Trophoblast cell (in vitro differentiated cells and primary cell): Measurements from ENCODE around the gene CD180.

ENCODE experiments used
- DNase-seq, 2 donors: peaks; one replicate each; pipeline ENCODE4 v3.0.0-alpha.2; 2016
- H2AFZ ChIP-seq: 2 replicates; pipeline ENCODE4 v1.6.1; 2013; ENCODE audit warnings: low read length, moderate library complexity, mild to moderate bottlenecking; ENCODE audit not compliant: insufficient read depth, poor library complexity
- H2AK5ac ChIP-seq: 2 replicates; pipeline ENCODE4 v1.6.1; 2013; ENCODE audit warnings: mild to moderate bottlenecking, low read length
- H2BK120ac ChIP-seq: 2 replicates; pipeline ENCODE4 v1.6.1; 2013; ENCODE audit warnings: low read length, mild to moderate bottlenecking, moderate library complexity; ENCODE audit not compliant: insufficient read depth, poor library complexity
- H2BK12ac ChIP-seq: 2 replicates; pipeline ENCODE4 v1.6.1; 2013; ENCODE audit warnings: mild to moderate bottlenecking, low read length, moderate library complexity
- H2BK5ac ChIP-seq: 2 replicates; pipeline ENCODE4 v1.6.1; 2013; ENCODE audit warnings: low read length, low read depth, moderate library complexity, mild to moderate bottlenecking; ENCODE audit not compliant: poor library complexity
- H3K14ac ChIP-seq: 2 replicates; pipeline ENCODE4 v1.6.1; 2013; ENCODE audit warnings: mild to moderate bottlenecking, low read length
- H3K18ac ChIP-seq: 2 replicates; pipeline ENCODE4 v1.6.1; 2013; ENCODE audit warnings: mild to moderate bottlenecking, low read length
- H3K23ac ChIP-seq: 2 replicates; pipeline ENCODE4 v1.6.1; 2013; ENCODE audit warnings: low read length
- H3K27ac ChIP-seq: 2 replicates; pipeline ENCODE4 v1.5.1; 2013; ENCODE audit warnings: low read depth, mild to moderate bottlenecking, inconsistent platforms, low read length, moderate library complexity
- H3K27me3 ChIP-seq: 2 replicates; pipeline ENCODE4 v1.6.1; 2013; ENCODE audit warnings: inconsistent platforms, mild to moderate bottlenecking, low read length, moderate library complexity; ENCODE audit not compliant: insufficient read depth
- H3K36me3 ChIP-seq, 2 experiments: 1 replicate in 1 of 2; 2 replicates in 1 of 2; pipeline ENCODE4 v1.6.1; 2013; ENCODE audit warnings: low read length in 2 of 2, mild to moderate bottlenecking in 2 of 2, moderate library complexity in 1 of 2; ENCODE audit not compliant: insufficient read depth in 2 of 2, control insufficient read depth in 1 of 2
- H3K4ac ChIP-seq: 2 replicates; pipeline ENCODE4 v1.6.1; 2013; ENCODE audit warnings: low read depth, mild to moderate bottlenecking, low read length, moderate library complexity
- H3K4me1 ChIP-seq, 2 experiments: 1 replicate in 1 of 2; 2 replicates in 1 of 2; pipeline ENCODE4 v1.6.1; 2013; ENCODE audit warnings: low read length in 2 of 2, mild to moderate bottlenecking in 2 of 2, moderate library complexity in 1 of 2; ENCODE audit not compliant: insufficient read depth in 2 of 2, control insufficient read depth in 1 of 2
- H3K4me2 ChIP-seq: 2 replicates; pipeline ENCODE4 v1.6.1; 2013; ENCODE audit warnings: inconsistent platforms, mild to moderate bottlenecking, low read length, moderate library complexity
- H3K4me3 ChIP-seq: 2 replicates; pipeline ENCODE4 v1.5.1; 2013; ENCODE audit warnings: mild to moderate bottlenecking, low read depth, low read length, inconsistent platforms
- H3K79me1 ChIP-seq: one replicate; pipeline ENCODE4 v1.6.1; 2013; ENCODE audit warnings: low read length
- H3K79me2 ChIP-seq: 2 replicates; pipeline ENCODE4 v1.6.1; 2013; ENCODE audit warnings: low read length, mild to moderate bottlenecking; ENCODE audit not compliant: control insufficient read depth, insufficient read depth, poor library complexity
- H3K9ac ChIP-seq: 2 replicates; pipeline ENCODE4 v1.6.1; 2013; ENCODE audit warnings: mild to moderate bottlenecking, low read length
- H3K9me3 ChIP-seq: 2 replicates; pipeline ENCODE4 v1.6.1; 2013; ENCODE audit warnings: low read depth, mild to moderate bottlenecking, control low read depth, inconsistent platforms, low read length; ENCODE audit not compliant: insufficient read depth
- H4K12ac ChIP-seq: 2 replicates; pipeline ENCODE4 v1.6.1; 2013; ENCODE audit warnings: low read depth, mild to moderate bottlenecking, low read length, moderate library complexity
- H4K8ac ChIP-seq: 2 replicates; pipeline ENCODE4 v1.6.1; 2013; ENCODE audit warnings: low read depth, mild to moderate bottlenecking, low read length, moderate library complexity
- H4K91ac ChIP-seq: one replicate; pipeline ENCODE4 v1.6.1; 2013; ENCODE audit warnings: low read depth, mild to moderate bottlenecking, low read length, moderate library complexity
- WGBS: extraction: QIAGEN DNeasy Blood & Tissue Kit; methylation state at CpG from one replicate; pipeline ENCODE4 v1.1.7; 2013; ENCODE audit warnings: missing lambda C conversion rate; ENCODE audit not compliant: insufficient read length, insufficient coverage; ENCODE audit errors: extremely low coverage; 5-methylcytosine and 5-hydroxymethylcytosine counted together

CD180 gene

DNA sequence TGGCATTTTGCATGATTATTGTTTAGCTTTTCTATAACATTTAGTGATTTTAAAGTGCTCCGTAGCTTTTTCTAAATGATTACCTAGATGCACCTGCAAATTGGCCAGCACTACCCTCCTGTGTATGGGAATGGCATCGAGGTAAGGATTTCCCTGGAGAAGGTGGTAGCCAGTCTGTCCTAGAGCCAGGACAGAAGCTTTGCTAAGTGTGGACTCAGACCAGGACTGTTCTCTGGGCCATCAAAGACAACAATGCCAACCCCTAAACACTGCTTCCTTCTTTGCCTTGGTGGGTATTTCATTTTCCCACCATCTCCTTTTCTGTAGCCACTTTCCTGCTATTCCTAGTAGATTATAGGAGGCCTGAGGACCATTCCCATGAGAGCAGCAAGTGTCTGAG lies 53.0 kb downstream of the CD180 start:
- Histone ChIP-seq H3K9me3 (no peaks in the 10 kb centered on the region), H3K27me3 (no peaks in the 10 kb centered on the region), H3K79me2 (no peaks in the 10 kb centered on the region), H3K4me2 (no peak overlapping the region), H3K4me1 (no peaks in the 10 kb centered on the region), H2BK120ac (no peak overlapping the region), H3K79me1 (no peaks in the 10 kb centered on the region), H3K27ac (no peak overlapping the region), H2AK5ac (no peak overlapping the region), H3K18ac (no peak overlapping the region), H3K4me3 (no peak overlapping the region), H3K23ac (no peak overlapping the region), H3K4ac (no peak overlapping the region), H2BK5ac (no peak overlapping the region), H4K91ac (no peak overlapping the region), H3K14ac (no peak overlapping the region), H4K8ac (no peak overlapping the region), H3K9ac (no peak overlapping the region), H3K36me3 (peaks cover 5 to 15% of the 10 kb centered on the region in 2 experiments), H2BK12ac (no peak overlapping the region), H2AFZ (no peak overlapping the region), H4K12ac (no peak overlapping the region)
- WGBS: no CpG with 5 or more reads among the region's 2 CpGs
- no peak for DNase-seq

DNA sequence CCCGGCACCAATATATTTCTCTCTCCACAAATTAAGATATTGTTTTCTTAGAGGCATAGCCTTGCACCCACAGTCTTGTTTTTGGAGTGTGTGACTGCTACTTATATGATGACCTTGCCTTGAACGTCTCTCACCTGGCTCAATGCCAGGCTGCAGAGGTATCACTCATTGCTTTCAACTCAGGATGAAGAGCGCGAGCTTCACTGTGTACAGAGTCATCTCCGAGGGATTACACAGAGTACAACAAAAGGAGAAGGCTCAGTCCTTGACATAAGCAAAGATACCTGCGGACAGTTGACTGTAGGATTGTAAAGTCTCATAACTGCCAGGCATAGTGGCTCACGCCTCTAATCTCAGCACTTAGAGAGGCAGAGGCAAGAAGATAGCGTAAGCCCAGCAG lies 53.8 kb downstream of the CD180 start:
- no peak overlapping the region for H3K9ac ChIP-seq
- H3K27ac ChIP-seq: no peak overlapping the region
- no peak overlapping the region for H2BK120ac ChIP-seq
- no peak overlapping the region for H3K4me3 ChIP-seq
- no peak overlapping the region for H3K4ac ChIP-seq
- DNase-seq: no peak
- H3K18ac ChIP-seq: no peak overlapping the region
- H4K8ac ChIP-seq: no peak overlapping the region
- peaks cover 5 to 15% of the 10 kb centered on the region in 2 experiments for H3K36me3 ChIP-seq
- no peaks in the 10 kb centered on the region for H3K27me3 ChIP-seq
- H4K12ac ChIP-seq: no peak overlapping the region
- H2BK12ac ChIP-seq: no peak overlapping the region
- no peaks in the 10 kb centered on the region for H3K79me2 ChIP-seq
- H3K79me1 ChIP-seq: no peaks in the 10 kb centered on the region
- no peaks in the 10 kb centered on the region for H3K9me3 ChIP-seq
- no peak overlapping the region for H2AK5ac ChIP-seq
- no peak overlapping the region for H3K4me2 ChIP-seq
- no peak overlapping the region for H3K23ac ChIP-seq
- no peak overlapping the region for H2BK5ac ChIP-seq
- H3K14ac ChIP-seq: no peak overlapping the region
- no peak overlapping the region for H2AFZ ChIP-seq
- no peaks in the 10 kb centered on the region for H3K4me1 ChIP-seq
- H4K91ac ChIP-seq: no peak overlapping the region
- WGBS: no CpG with 5 or more reads among the region's 8 CpGs

DNA sequence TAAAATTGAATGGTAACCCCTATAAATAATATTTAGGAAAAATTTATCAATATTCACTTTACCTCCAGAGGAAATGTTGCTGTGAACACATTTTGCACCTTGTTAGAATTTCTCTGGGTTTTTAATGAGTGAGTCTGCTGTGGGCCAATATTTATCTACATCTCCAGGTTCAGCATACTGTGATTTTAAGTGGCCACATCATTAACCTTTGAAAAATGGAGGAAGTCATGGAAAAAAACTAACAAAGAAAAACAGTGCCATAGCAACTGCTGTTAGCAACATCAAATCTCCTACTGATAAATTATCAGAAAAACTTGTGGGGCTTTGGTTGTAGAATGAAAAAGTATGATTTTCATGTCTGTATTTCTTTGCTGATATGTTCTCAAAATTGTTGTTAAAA lies 55.0 kb downstream of the CD180 start:
- no peaks in the 10 kb centered on the region for H3K79me2 ChIP-seq
- no peak overlapping the region for H2AFZ ChIP-seq
- H3K27ac ChIP-seq: no peak overlapping the region
- no peak overlapping the region for H4K12ac ChIP-seq
- H3K27me3 ChIP-seq: no peaks in the 10 kb centered on the region
- no peak overlapping the region for H3K23ac ChIP-seq
- no peak overlapping the region for H2AK5ac ChIP-seq
- no peak overlapping the region for H3K4ac ChIP-seq
- DNase-seq: no peak
- no peaks in the 10 kb centered on the region for H3K4me1 ChIP-seq
- peaks cover 5 to 17% of the 10 kb centered on the region in 2 experiments for H3K36me3 ChIP-seq
- no peaks in the 10 kb centered on the region for H3K9me3 ChIP-seq
- H2BK5ac ChIP-seq: no peak overlapping the region
- no peaks in the 10 kb centered on the region for H3K79me1 ChIP-seq
- H2BK12ac ChIP-seq: no peak overlapping the region
- no peak overlapping the region for H3K4me3 ChIP-seq
- H3K4me2 ChIP-seq: no peak overlapping the region
- H3K14ac ChIP-seq: no peak overlapping the region
- no peak overlapping the region for H4K8ac ChIP-seq
- no peak overlapping the region for H2BK120ac ChIP-seq
- no peak overlapping the region for H4K91ac ChIP-seq
- H3K9ac ChIP-seq: no peak overlapping the region
- H3K18ac ChIP-seq: no peak overlapping the region

DNA sequence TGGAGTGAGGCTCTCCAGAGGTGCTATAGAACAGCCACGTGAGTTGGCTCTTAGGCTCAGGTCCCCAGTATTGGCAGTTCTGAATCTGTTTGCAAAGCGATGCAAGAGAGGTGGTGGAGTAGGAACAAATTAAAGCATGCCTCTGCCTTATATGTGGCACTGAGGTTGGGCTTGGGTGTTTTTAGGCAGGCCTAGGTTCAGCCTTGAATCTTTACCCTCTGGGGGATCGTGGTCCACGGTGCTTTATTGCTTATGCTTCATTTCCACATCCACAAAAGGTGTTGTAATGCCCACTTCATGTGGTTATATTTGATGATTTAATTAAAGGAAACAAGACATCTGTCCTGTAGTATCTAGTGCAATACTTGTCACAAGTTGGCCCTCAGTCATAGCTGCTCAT lies 56.2 kb downstream of the CD180 start:
- Histone ChIP-seq H3K4ac (no peak overlapping the region), H3K14ac (no peak overlapping the region), H3K9ac (no peak overlapping the region), H3K27me3 (no peaks in the 10 kb centered on the region), H3K9me3 (no peaks in the 10 kb centered on the region), H4K91ac (no peak overlapping the region), H2BK5ac (no peak overlapping the region), H3K36me3 (peaks cover 4 to 13% of the 10 kb centered on the region in 2 experiments), H3K79me2 (no peaks in the 10 kb centered on the region), H4K8ac (no peak overlapping the region), H3K23ac (no peak overlapping the region), H2BK12ac (no peak overlapping the region), H3K4me3 (no peak overlapping the region), H2AK5ac (no peak overlapping the region), H3K4me1 (no peaks in the 10 kb centered on the region), H3K4me2 (no peak overlapping the region), H3K79me1 (no peaks in the 10 kb centered on the region), H3K18ac (no peak overlapping the region), H2BK120ac (no peak overlapping the region), H2AFZ (no peak overlapping the region), H4K12ac (no peak overlapping the region), H3K27ac (no peak overlapping the region)
- WGBS: no CpG with 5 or more reads among the region's 4 CpGs
- no peak for DNase-seq
